Naive thymus-derived CD4-positive, alpha-beta T cell (primary cell): ENCODE measurements around the gene VPS26B. TPM values are rescaled to one million over a fixed set of nuclear protein-coding genes. Genes with fewer than 3 reads are reported as not detected.

Source experiments
- ATAC-seq: fragments of 150-1000 bp; cut with Tn5 transposase; 2 replicates; pipeline ENCODE4 v1.10.0; 2021; ENCODE audit warnings: mild to moderate bottlenecking, moderate library complexity
- CTCF ChIA-PET: fragments of 350-600 bp; sonication (Branson Sonifier 250); formaldehyde crosslinking; loops from one replicate; lab custom pipeline; 2021; ENCODE audit warnings: antibody characterized with exemption; lab: Charles Lee
- POLR2A ChIA-PET: fragments of 350-600 bp; sonication (Branson Sonifier 250); formaldehyde crosslinking; loops from one replicate; lab custom pipeline; 2021; ENCODE audit warnings: antibody characterized with exemption, inconsistent platforms; lab: Charles Lee
- DNase-seq, 9 donors: peaks; one replicate each; pipeline versions ENCODE4 v3.0.0 to v3.0.0-alpha.2; 2020 to 2022; ENCODE audit warnings: mixed read lengths in 1 of 9
- H3K27ac ChIP-seq: one replicate; pipeline ENCODE4 v1.7.0; 2013; ENCODE audit warnings: mild to moderate bottlenecking, low read depth, low read length, moderate library complexity
- H3K27me3 ChIP-seq, 2 donors: one replicate each; pipeline ENCODE4 v1.7.0; 2013; ENCODE audit warnings: low read length in 2 of 2, mild to moderate bottlenecking in 2 of 2, moderate library complexity in 2 of 2; ENCODE audit not compliant: control insufficient read depth in 2 of 2, insufficient read depth in 2 of 2
- H3K36me3 ChIP-seq, 3 experiments: 1 replicate in 2 of 3; 2 replicates in 1 of 3; pipeline ENCODE4 v1.7.0; 2013; ENCODE audit warnings: low read length in 3 of 3, mild to moderate bottlenecking in 3 of 3, moderate library complexity in 1 of 3; ENCODE audit not compliant: insufficient read depth in 3 of 3, control insufficient read depth in 2 of 3
- H3K4me1 ChIP-seq, 2 donors: one replicate each; pipeline ENCODE4 v1.7.0; 2013; ENCODE audit warnings: low read length in 2 of 2, mild to moderate bottlenecking in 2 of 2, moderate library complexity in 1 of 2; ENCODE audit not compliant: control insufficient read depth in 2 of 2, insufficient read depth in 2 of 2
- H3K4me3 ChIP-seq: 2 replicates; pipeline ENCODE4 v1.7.0; 2013; ENCODE audit warnings: mild to moderate bottlenecking, low read length
- H3K9me3 ChIP-seq, 3 experiments: 1 replicate in 2 of 3; 2 replicates in 1 of 3; pipeline ENCODE4 v1.7.0; 2013; ENCODE audit warnings: low read length in 3 of 3; ENCODE audit not compliant: control insufficient read depth in 2 of 3
- H3K27ac Mint-ChIP-seq, 9 donors: one replicate each; pipeline ENCODE4 v1.8.0; 2020 to 2022; ENCODE audit warnings: mixed read lengths in 9 of 9, mild to moderate bottlenecking in 8 of 9, moderate library complexity in 5 of 9, inconsistent platforms in 2 of 9
- H3K27me3 Mint-ChIP-seq, 5 donors: one replicate each; pipeline ENCODE4 v1.8.0; 2021 to 2022; ENCODE audit warnings: mixed read lengths in 5 of 5, mild to moderate bottlenecking in 1 of 5
- H3K36me3 Mint-ChIP-seq, 5 donors: one replicate each; pipeline ENCODE4 v1.8.0; 2020 to 2022; ENCODE audit warnings: mixed read lengths in 5 of 5, mild to moderate bottlenecking in 3 of 5, inconsistent platforms in 1 of 5
- H3K4me1 Mint-ChIP-seq, 7 donors: one replicate each; pipeline ENCODE4 v1.8.0; 2020 to 2022; ENCODE audit warnings: mixed read lengths in 7 of 7, mild to moderate bottlenecking in 3 of 7, inconsistent platforms in 1 of 7
- H3K4me3 Mint-ChIP-seq, 10 donors: one replicate each; pipeline ENCODE4 v1.8.0; 2020 to 2022; ENCODE audit warnings: mild to moderate bottlenecking in 10 of 10, mixed read lengths in 10 of 10, moderate library complexity in 6 of 10, inconsistent platforms in 2 of 10
- H3K9me3 Mint-ChIP-seq, 11 donors: one replicate each; pipeline ENCODE4 v1.8.0; 2020 to 2022; ENCODE audit warnings: mixed read lengths in 11 of 11, mild to moderate bottlenecking in 4 of 11, inconsistent platforms in 1 of 11, moderate library complexity in 1 of 11
- intact Hi-C, 2 donors: fragments of 100-400 bp; cut with micrococcal nuclease; formaldehyde crosslinking; loops; one replicate each; pipeline ENCODE4 v1.15.1; 2023
- polyA plus RNA-seq, 2 donors: library from polyadenylated mRNA; unstranded; fragments of 300-500 nt; fragmentation: Illumina TruSeq; gene quantifications; one replicate each; pipeline ENCODE4 v1.2.3, GENCODE V29; 2021
- total RNA-seq, 6 experiments: library from RNA in 5 of 6; stranded (reverse) in 5 of 6; gene quantifications; 1 replicate in 5 of 6; 2 replicates in 1 of 6; pipeline ENCODE4 v1.2.3 and lab custom pipeline; 2021 to 2026

VPS26B gene
- total and polyA plus RNA-seq, 7 experiments from 2014 or later = 42.6 to 69.2 (median 59.1) TPM

- DNase-seq = no peak
- no peak overlapping the region for H3K27ac ChIP-seq
- Mint-ChIP-seq H3K36me3 (peaks cover 11 to 55% (median 25%) of the 10 kb centered on the region in 5 donors), H3K27ac (peak overlapping the region in 1 of 9 donors; percentile 39), H3K27me3 (no peaks in the 10 kb centered on the region), H3K9me3 (no peaks in the 10 kb centered on the region), H3K4me3 (no peak overlapping the region), H3K4me1 (peaks cover 9 to 56% (median 30%) of the 10 kb centered on the region in 7 donors)
- H3K36me3 ChIP-seq = peaks cover 0 to 34% (median 5%) of the 10 kb centered on the region in 3 experiments
- ATAC-seq = no peak
- intact Hi-C loops = no loop called here
- H3K27me3 ChIP-seq = no peaks in the 10 kb centered on the region
- POLR2A ChIA-PET = no interaction called here
- H3K9me3 ChIP-seq = no peaks in the 10 kb centered on the region
- no peaks in the 10 kb centered on the region for H3K4me1 ChIP-seq
- CTCF ChIA-PET = no interaction called here
- H3K4me3 ChIP-seq = no peak overlapping the region
These were observed 8.6 kb upstream of the VPS26B start for GRCh38 chr11:134215836-134216235.

DNA sequence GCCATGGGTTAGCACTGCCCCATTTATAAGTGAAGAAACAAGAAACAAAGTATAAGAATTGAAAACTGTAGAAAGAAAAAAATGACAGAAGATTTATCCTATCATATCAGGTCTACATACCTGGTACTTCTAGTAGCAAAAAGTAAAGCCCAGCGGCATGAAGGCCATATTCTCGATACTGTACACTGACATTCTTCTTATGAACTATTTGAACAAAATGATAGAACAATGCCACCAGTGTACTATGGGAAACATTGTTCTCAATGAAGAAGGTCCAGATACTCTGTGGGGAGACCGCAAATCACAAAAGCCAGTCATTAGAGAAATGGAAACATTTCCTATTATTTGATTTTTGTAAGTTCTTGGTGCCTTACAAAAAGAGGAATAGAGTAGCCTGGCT, 7.7 kb upstream of the VPS26B start:
- Mint-ChIP-seq H3K27me3 (no peaks in the 10 kb centered on the region), H3K4me3 (no peak overlapping the region), H3K36me3 (peaks cover 11 to 49% (median 20%) of the 10 kb centered on the region in 5 donors), H3K9me3 (no peaks in the 10 kb centered on the region), H3K4me1 (peaks cover 9 to 57% (median 30%) of the 10 kb centered on the region in 7 donors), H3K27ac (peak overlapping the region in 1 of 9 donors; percentile 53)
- Histone ChIP-seq H3K9me3 (no peaks in the 10 kb centered on the region), H3K4me1 (no peaks in the 10 kb centered on the region), H3K36me3 (peaks cover 0 to 34% (median 5%) of the 10 kb centered on the region in 3 experiments), H3K4me3 (no peak overlapping the region), H3K27me3 (no peaks in the 10 kb centered on the region), H3K27ac (no peak overlapping the region)
- DNase-seq (no peak), ATAC-seq (no peak)
- ChIA-PET CTCF (no interaction called here), POLR2A (no interaction called here)
- intact Hi-C loops = no loop called here

DNA sequence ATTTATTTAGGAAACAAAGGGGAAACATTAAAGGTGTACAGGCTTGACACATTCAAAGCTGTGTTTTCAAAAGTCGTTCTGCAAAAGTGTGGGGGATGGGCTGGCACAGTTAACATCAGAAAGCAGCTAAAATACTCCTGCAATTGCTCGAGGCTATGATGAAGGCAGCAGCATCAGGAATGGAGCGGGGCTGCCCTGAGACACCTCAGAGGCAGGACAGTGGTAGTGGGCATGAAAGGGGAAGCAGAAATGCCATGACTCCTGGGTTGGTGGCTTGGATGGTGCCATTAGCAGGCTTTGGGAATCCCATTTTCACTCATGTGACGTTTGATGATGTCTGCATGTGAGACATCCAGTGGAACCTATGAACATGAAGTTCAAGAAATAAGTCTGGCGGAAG, 1.4 kb upstream of the VPS26B start:
- ChIA-PET POLR2A (interaction anchor here (0.9 to 7.4 kb wide), 9 partner anchors 11 to 186 kb away, joined by 3 to 111 read pairs (median 13); partner anchors contain the start of genes ACAD8, GLB1L3 and THYN1), CTCF (interaction anchor here (1.0 kb wide), 1 partner anchor 54 kb away, joined by 3 read pairs; no protein-coding TSS in a partner anchor)
- peak overlapping the region; percentile 92 for H3K27ac ChIP-seq
- DNase-seq = peak in 1 of 9 donors; percentile 5
- peaks cover 0 to 5% (median 0%) of the 10 kb centered on the region in 11 donors for H3K9me3 Mint-ChIP-seq
- intact Hi-C loops = loop anchor here in 1 of 2 donors (1.0 to 10.0 kb wide), 3 partner anchors 15 to 188 kb away; partner anchors contain the start of gene JAM3
- peak overlapping the region; percentile 95 to 98 (median 96) for H3K4me3 Mint-ChIP-seq
- H3K27me3 Mint-ChIP-seq = peaks cover 0 to 4% (median 0%) of the 10 kb centered on the region in 5 donors
- H3K36me3 ChIP-seq = peaks cover 0 to 22% (median 5%) of the 10 kb centered on the region in 3 experiments
- H3K36me3 Mint-ChIP-seq = peaks cover 11 to 28% (median 12%) of the 10 kb centered on the region in 5 donors
- H3K27me3 ChIP-seq = no peaks in the 10 kb centered on the region
- peak overlapping the region; percentile 55 to 99 (median 94) for H3K27ac Mint-ChIP-seq
- no peaks in the 10 kb centered on the region for H3K9me3 ChIP-seq
- no peak for ATAC-seq
- H3K4me3 ChIP-seq = peak overlapping the region; percentile 94
- H3K4me1 Mint-ChIP-seq = peaks cover 39 to 65% (median 55%) of the 10 kb centered on the region in 7 donors
- H3K4me1 ChIP-seq = peaks cover 34% of the 10 kb centered on the region in 2 donors

DNA sequence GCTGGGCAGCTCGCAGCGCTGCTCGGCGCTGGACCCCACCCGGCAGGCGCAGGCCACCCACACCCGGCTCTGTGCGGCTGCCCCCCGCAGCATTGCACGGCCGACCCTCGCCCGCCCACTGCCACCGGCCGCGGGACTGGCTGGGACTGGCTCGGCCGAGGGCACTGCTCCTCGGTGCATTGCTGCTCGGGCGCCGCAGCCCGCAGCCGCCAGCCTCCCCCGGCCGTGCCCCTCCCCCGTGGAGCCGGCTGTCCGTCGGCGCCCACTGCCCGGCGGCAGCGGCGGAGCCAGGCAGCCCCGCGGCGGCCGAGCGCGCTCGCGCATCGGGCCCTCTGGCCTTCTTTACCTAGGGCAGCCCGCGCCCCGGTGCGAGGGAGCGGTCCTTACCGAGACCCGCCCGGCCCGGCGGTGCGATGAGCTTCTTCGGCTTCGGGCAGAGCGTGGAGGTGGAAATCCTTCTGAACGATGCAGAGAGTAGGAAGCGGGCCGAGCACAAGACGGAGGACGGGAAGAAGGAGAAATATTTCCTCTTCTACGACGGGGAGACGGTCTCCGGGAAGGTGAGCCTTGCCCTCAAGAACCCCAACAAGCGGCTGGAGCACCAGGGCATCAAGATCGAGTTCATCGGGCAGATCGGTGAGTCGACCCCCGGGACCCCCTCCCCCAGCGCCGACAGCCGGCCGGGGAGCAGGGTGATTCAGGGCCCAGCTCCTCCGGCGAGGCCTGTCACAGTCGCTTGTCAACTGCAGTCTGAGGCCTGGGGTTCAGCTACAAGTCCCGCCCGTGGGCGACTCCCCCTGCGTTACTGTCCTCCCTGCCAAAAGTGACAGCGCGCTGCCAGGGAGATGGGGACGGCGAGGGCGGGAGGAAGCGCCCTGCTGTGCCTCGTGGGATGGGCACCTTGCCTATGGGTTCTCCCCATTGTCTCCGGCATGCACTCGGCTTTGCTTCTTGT, 516 bp downstream of the VPS26B start:
- H3K4me1 ChIP-seq = peaks cover 50 to 52% of the 10 kb centered on the region in 2 donors
- H3K27ac ChIP-seq = peak overlapping the region; percentile 92
- peaks cover 0 to 7% (median 0%) of the 10 kb centered on the region in 3 experiments for H3K36me3 ChIP-seq
- no peaks in the 10 kb centered on the region for H3K27me3 ChIP-seq
- peak overlapping the region; percentile 94 for H3K4me3 ChIP-seq
- Mint-ChIP-seq H3K27me3 (peaks cover 0 to 4% (median 0%) of the 10 kb centered on the region in 5 donors), H3K9me3 (peaks cover 0 to 5% (median 0%) of the 10 kb centered on the region in 11 donors), H3K27ac (peak overlapping the region; percentile 80 to 99 (median 87)), H3K36me3 (peaks cover 0 to 25% (median 5%) of the 10 kb centered on the region in 5 donors), H3K4me3 (peak overlapping the region; percentile 93 to 98 (median 96)), H3K4me1 (peaks cover 47 to 71% (median 65%) of the 10 kb centered on the region in 7 donors)
- H3K9me3 ChIP-seq = no peaks in the 10 kb centered on the region
- ChIA-PET POLR2A (interaction anchor here (0.6 to 7.4 kb wide), 18 partner anchors 10 to 280 kb away, joined by 3 to 111 read pairs (median 6); partner anchors contain the start of genes ACAD8, GLB1L2, GLB1L3 and THYN1), CTCF (interaction anchor here (0.9 to 1.7 kb wide), 4 partner anchors 9 to 51 kb away, joined by 3 to 7 read pairs (median 4); partner anchors contain the start of genes ACAD8, GLB1L3 and THYN1)
- intact Hi-C loops = loop anchor here (1.0 to 10.0 kb wide), 12 partner anchors 18 to 298 kb away; partner anchors contain the start of genes ACAD8 (in 2 of the 2), GLB1L2 (in 2 of the 2), GLB1L3 (in 2 of the 2) and THYN1 (in 2 of the 2)
- ATAC-seq = peak; percentile 11
- peak; percentile 14 to 70 (median 41) for DNase-seq

DNA sequence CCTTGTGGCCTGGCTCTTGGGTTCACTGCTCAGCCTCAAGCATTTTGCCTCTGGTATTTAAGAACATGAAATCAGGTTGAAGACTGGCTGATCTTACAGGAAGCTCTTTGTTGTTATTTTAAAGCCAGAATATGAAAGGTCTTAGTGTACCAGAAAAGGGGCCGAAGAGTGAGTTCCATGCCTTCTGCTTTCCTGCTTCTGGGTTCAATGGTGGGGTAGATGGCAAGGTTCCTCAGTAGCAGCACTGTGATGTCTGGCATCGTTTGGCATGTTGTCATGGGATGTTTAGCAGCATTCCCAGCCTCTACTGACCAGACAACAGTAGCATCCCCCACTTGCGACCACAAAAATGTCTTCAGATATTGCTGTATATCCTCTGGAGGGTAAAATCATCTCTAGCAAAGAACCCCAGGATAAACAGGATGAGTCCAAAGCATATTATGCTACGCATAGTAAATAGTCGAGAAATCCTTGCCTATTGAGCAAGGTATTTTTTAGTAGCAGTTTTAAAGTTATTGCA, 2.4 kb downstream of the VPS26B start:
- Mint-ChIP-seq H3K9me3 (peaks cover 0 to 5% (median 0%) of the 10 kb centered on the region in 11 donors), H3K36me3 (peaks cover 0 to 27% (median 0%) of the 10 kb centered on the region in 5 donors), H3K4me3 (peak overlapping the region; percentile 79 to 98 (median 94)), H3K4me1 (peaks cover 59 to 86% (median 74%) of the 10 kb centered on the region in 7 donors), H3K27ac (peak overlapping the region in 3 of 9 donors; percentile 33 to 91 (median 66)), H3K27me3 (peaks cover 0 to 4% (median 0%) of the 10 kb centered on the region in 5 donors)
- H3K4me3 ChIP-seq = peak overlapping the region; percentile 94
- H3K27me3 ChIP-seq = no peaks in the 10 kb centered on the region
- CTCF ChIA-PET = no interaction called here
- H3K27ac ChIP-seq = no peak overlapping the region
- H3K36me3 ChIP-seq = peaks cover 0 to 4% (median 0%) of the 10 kb centered on the region in 3 experiments
- POLR2A ChIA-PET = interaction anchor here (1.0 to 7.4 kb wide), 3 partner anchors 16 to 35 kb away, joined by 3 to 111 read pairs (median 6); partner anchors contain the start of genes ACAD8 and THYN1
- H3K4me1 ChIP-seq = peaks cover 61 to 63% of the 10 kb centered on the region in 2 donors
- intact Hi-C loops = loop anchor here (5.0 to 10.0 kb wide), 3 partner anchors 162 to 300 kb away; partner anchors contain the start of gene JAM3 (in 1 of the 2)
- DNase-seq (no peak), ATAC-seq (no peak)
- no peaks in the 10 kb centered on the region for H3K9me3 ChIP-seq
